K562 (cell line): ENCODE data around the gene ADAMTS6. TPM values are rescaled to one million over a fixed set of nuclear protein-coding genes. Genes with fewer than 3 reads are reported as not detected.
A peak's percentile ranks its signal among the peaks of the same experiment; 100 is the strongest.

Source experiments
- CHD4 ChIP-seq: fragments of 200-600 bp; sonication (generic); IDR thresholded peaks from 3 replicates; pipeline ENCODE4 v1.6.1; 2012; ENCODE audit warnings: low read depth, mild to moderate bottlenecking, mixed read lengths, low read length, inconsistent platforms; ENCODE audit not compliant: insufficient read depth, insufficient replicate concordance, poor library complexity, severe bottlenecking
- CREB3 ChIP-seq: fragments of 450-650 bp; conservative IDR thresholded peaks from 2 replicates; pipeline ENCODE4 v1.6.1; 2016; ENCODE audit warnings: missing genetic modification characterization, low read depth, mild to moderate bottlenecking, missing compliant biosample characterization, moderate library complexity
- KAT2B ChIP-seq: IDR thresholded peaks from one replicate; pipeline ENCODE4 v1.6.1; 2012; ENCODE audit warnings: low read depth, mild to moderate bottlenecking, control low read depth, inconsistent platforms, low read length, moderate library complexity
- MNT ChIP-seq, 2 experiments: fragments of 450-650 bp; conservative IDR thresholded peaks; 2 replicates each; pipeline ENCODE4 v1.6.1; 2017; ENCODE audit warnings: mild to moderate bottlenecking in 2 of 2, moderate library complexity in 2 of 2
- MTA2 ChIP-seq: fragments of 450-650 bp; IDR thresholded peaks from 2 replicates; pipeline ENCODE4 v1.6.1; 2016; ENCODE audit warnings: low read depth
- NR4A1 ChIP-seq, 2 experiments: fragments of 250-450 bp in 1 of 2; fragments of 450-650 bp in 1 of 2; sonication (Bioruptor Pico) in 1 of 2; IDR thresholded peaks; 2 replicates each; pipeline versions ENCODE4 v1.4.0 to v1.6.1; 2016 to 2020; ENCODE audit warnings: mild to moderate bottlenecking in 2 of 2, missing compliant biosample characterization in 1 of 2, missing genetic modification characterization in 1 of 2, moderate library complexity in 1 of 2
- POLR2B ChIP-seq: fragments of 450-650 bp; IDR thresholded peaks from 2 replicates; pipeline ENCODE4 v1.6.1; 2018; ENCODE audit warnings: low read depth; ENCODE audit not compliant: partially characterized antibody
- RNF2 ChIP-seq: sonication (generic); IDR thresholded peaks from 2 replicates; pipeline ENCODE4 v1.6.1; 2016
- SMARCC2 ChIP-seq: fragments of 450-650 bp; IDR thresholded peaks from 2 replicates; pipeline ENCODE4 v1.6.1; 2017; ENCODE audit warnings: antibody characterized with exemption, moderate library complexity, mild to moderate bottlenecking, low read depth
- SP1 ChIP-seq: sonication (generic); formaldehyde crosslinking; IDR thresholded peaks from 2 replicates; pipeline ENCODE4 v1.8.1; 2022; ENCODE audit warnings: mild to moderate bottlenecking, missing genetic modification reagents
- STAG1 ChIP-seq: sonication (generic); formaldehyde crosslinking; IDR thresholded peaks from 2 replicates; pipeline ENCODE4 v1.5.0; 2020; ENCODE audit warnings: missing genetic modification reagents, borderline replicate concordance
- THRB ChIP-seq: fragments of 450-650 bp; formaldehyde crosslinking; conservative IDR thresholded peaks from 2 replicates; pipeline ENCODE4 v1.4.0; 2022; ENCODE audit warnings: mild to moderate bottlenecking, missing genetic modification characterization
- ZKSCAN8 ChIP-seq: fragments of 200-800 bp; sonication (Bioruptor generic); IDR thresholded peaks from 2 replicates; pipeline ENCODE4 v1.6.1; 2016; ENCODE audit warnings: missing genetic modification characterization, missing compliant biosample characterization
- ZNF174 ChIP-seq: fragments of 250-450 bp; sonication (Bioruptor Pico); IDR thresholded peaks from 2 replicates; pipeline ENCODE4 v1.4.0; 2020; ENCODE audit warnings: mild to moderate bottlenecking
- ZNF395 ChIP-seq: fragments of 200-800 bp; sonication (Bioruptor generic); IDR thresholded peaks from 2 replicates; pipeline ENCODE4 v1.6.1; 2017; ENCODE audit warnings: missing genetic modification characterization, missing compliant biosample characterization
- ZNF583 ChIP-seq: fragments of 250-450 bp; sonication (Bioruptor Pico); IDR thresholded peaks from 2 replicates; pipeline ENCODE4 v1.4.0; 2020
- ZNF780A ChIP-seq: fragments of 250-450 bp; sonication (Bioruptor Pico); IDR thresholded peaks from 2 replicates; pipeline ENCODE4 v1.5.0; 2021; ENCODE audit warnings: mild to moderate bottlenecking
- polyA plus RNA-seq, 8 experiments: library from polyadenylated mRNA; depleted of rRNA in 4 of 8; stranded (reverse) in 5 of 8; unstranded in 3 of 8; fragments of >200 nt; fragmentation: Nextera tagmentation in 2 of 8; fragmentation: Illumina TruSeq in 1 of 8; extraction: Ambion mirVana in 2 of 8; extraction: Trizol in 1 of 8; gene quantifications; 2 replicates each; pipeline versions ENCODE4 v1.2.1 to v1.2.3, GENCODE V29; 2011 to 2014; ENCODE audit warnings: inconsistent platforms in 1 of 8, missing spikeins in 1 of 8
- total RNA-seq, 7 experiments: library from RNA; depleted of rRNA in 6 of 7; stranded (reverse); fragments of >200 nt in 6 of 7; fragmentation: Illumina TruSeq in 2 of 7; extraction: Trizol in 2 of 7; gene quantifications; 2 replicates each; pipeline versions ENCODE4 v1.2.1 to v1.2.3, GENCODE V29; 2011 to 2021; ENCODE audit warnings: low replicate concordance in 1 of 7
- TF ChIP-seq, protein P1 (sequence below): fragments of 450-650 bp; IDR thresholded peaks from 2 replicates; pipeline ENCODE4 v1.6.1; 2018; ENCODE audit not compliant: partially characterized antibody

Gene ADAMTS6
- total and polyA plus RNA-seq, 9 of the 15 experiments (the other 6 are each of a cell fraction or from before 2014, with no cell fraction given): 0.57 to 5.3 (median 1.5) TPM

GRCh38 chr5:65121880-65122436 lies 359.8 kb downstream of the ADAMTS6 start (continued):
- TF ChIP-seq, protein P1, sequence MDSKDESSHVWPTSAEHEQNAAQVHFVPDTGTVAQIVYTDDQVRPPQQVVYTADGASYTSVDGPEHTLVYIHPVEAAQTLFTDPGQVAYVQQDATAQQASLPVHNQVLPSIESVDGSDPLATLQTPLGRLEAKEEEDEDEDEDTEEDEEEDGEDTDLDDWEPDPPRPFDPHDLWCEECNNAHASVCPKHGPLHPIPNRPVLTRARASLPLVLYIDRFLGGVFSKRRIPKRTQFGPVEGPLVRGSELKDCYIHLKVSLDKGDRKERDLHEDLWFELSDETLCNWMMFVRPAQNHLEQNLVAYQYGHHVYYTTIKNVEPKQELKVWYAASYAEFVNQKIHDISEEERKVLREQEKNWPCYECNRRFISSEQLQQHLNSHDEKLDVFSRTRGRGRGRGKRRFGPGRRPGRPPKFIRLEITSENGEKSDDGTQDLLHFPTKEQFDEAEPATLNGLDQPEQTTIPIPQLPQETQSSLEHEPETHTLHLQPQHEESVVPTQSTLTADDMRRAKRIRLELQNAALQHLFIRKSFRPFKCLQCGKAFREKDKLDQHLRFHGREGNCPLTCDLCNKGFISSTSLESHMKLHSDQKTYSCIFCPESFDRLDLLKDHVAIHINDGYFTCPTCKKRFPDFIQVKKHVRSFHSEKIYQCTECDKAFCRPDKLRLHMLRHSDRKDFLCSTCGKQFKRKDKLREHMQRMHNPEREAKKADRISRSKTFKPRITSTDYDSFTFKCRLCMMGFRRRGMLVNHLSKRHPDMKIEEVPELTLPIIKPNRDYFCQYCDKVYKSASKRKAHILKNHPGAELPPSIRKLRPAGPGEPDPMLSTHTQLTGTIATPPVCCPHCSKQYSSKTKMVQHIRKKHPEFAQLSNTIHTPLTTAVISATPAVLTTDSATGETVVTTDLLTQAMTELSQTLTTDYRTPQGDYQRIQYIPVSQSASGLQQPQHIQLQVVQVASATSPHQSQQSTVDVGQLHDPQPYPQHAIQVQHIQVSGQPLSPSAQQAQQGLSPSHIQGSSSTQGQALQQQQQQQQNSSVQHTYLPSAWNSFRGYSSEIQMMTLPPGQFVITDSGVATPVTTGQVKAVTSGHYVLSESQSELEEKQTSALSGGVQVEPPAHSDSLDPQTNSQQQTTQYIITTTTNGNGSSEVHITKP: peak; percentile 10
- TF ChIP-seq MNT (conservative IDR thresholded peaks at IDR 0.05): peak; percentile 64 to 74
- TF ChIP-seq THRB (CRISPR knock-in tag): no peak
- TF ChIP-seq ZNF174: no peak
- no peak for TF ChIP-seq MTA2
- no peak for TF ChIP-seq KAT2B
- TF ChIP-seq ZKSCAN8: peak; percentile 71; the same call in 1 of the 2 replicates
- no peak for TF ChIP-seq ZNF780A (CRISPR knock-in tag)
- TF ChIP-seq SMARCC2: no peak
- no peak for TF ChIP-seq CREB3 (tag)
- peak; percentile 35; the same call in 1 of the 2 replicates for TF ChIP-seq ZNF583
- no peak for TF ChIP-seq NR4A1 (CRISPR knock-in tag; IDR thresholded peaks at IDR 0.05)
- peak; percentile 68; the same call in 1 of the 2 replicates for TF ChIP-seq NR4A1 (tag; IDR thresholded peaks at IDR 0.05)
- peak; percentile 66; the same call in 1 of the 2 replicates for TF ChIP-seq ZNF395 (CRISPR knock-in tag)
- no peak for TF ChIP-seq SP1 (CRISPR knock-in tag)
- TF ChIP-seq POLR2B: no peak
- TF ChIP-seq CHD4: no peak
- TF ChIP-seq RNF2: peak; percentile 31; the same call in 1 of the 2 replicates
- no peak for TF ChIP-seq STAG1 (CRISPR knock-in tag)
